NB4 (cell line): ENCODE results near the gene KIAA1217.

Source experiments
- MYC ChIP-seq: IDR thresholded peaks from 2 replicates; pipeline ENCODE4 v1.6.1; 2011; ENCODE audit warnings: low read depth, low read length
- TF ChIP-seq, protein P1 (sequence below): IDR thresholded peaks from 2 replicates; pipeline ENCODE4 v1.6.1; 2011; ENCODE audit warnings: low read depth, low read length
- TF ChIP-seq, protein P2 (sequence below): IDR thresholded peaks from one replicate; pipeline ENCODE4 v1.5.1; 2012; ENCODE audit warnings: low read depth, low read length

DNA sequence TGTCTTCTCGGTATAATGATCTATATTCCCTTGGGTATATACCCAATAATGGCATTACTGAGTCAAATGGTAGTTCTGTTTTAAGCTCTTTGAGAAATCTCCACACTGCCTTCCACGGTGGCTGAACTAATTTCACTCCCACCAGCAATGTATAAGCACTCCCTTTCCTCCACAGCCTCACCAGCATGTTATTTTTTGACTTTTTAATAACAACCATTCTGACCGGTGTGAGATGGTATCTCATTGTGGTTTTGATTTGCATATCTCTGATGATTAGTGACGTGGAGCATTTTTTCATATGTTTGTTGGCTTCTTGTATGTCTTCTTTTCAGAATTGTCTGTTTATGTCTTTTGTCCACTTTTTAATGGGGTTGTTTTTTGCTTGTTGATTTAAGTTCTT, 33.6 kb downstream of the KIAA1217 start:
- TF ChIP-seq MYC = no peak
- TF ChIP-seq, protein P1, sequence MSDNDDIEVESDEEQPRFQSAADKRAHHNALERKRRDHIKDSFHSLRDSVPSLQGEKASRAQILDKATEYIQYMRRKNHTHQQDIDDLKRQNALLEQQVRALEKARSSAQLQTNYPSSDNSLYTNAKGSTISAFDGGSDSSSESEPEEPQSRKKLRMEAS = no peak
- TF ChIP-seq, protein P2, sequence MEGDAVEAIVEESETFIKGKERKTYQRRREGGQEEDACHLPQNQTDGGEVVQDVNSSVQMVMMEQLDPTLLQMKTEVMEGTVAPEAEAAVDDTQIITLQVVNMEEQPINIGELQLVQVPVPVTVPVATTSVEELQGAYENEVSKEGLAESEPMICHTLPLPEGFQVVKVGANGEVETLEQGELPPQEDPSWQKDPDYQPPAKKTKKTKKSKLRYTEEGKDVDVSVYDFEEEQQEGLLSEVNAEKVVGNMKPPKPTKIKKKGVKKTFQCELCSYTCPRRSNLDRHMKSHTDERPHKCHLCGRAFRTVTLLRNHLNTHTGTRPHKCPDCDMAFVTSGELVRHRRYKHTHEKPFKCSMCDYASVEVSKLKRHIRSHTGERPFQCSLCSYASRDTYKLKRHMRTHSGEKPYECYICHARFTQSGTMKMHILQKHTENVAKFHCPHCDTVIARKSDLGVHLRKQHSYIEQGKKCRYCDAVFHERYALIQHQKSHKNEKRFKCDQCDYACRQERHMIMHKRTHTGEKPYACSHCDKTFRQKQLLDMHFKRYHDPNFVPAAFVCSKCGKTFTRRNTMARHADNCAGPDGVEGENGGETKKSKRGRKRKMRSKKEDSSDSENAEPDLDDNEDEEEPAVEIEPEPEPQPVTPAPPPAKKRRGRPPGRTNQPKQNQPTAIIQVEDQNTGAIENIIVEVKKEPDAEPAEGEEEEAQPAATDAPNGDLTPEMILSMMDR = no peak
